HG02759 (cell line): ENCODE data around the gene MYH10.

Experiments
- ATAC-seq: cut with Tn5 transposase; IDR thresholded peaks from one replicate; pipeline ENCODE4 v1.9.1; 2021; ENCODE audit warnings: mild to moderate bottlenecking, moderate library complexity; ENCODE audit not compliant: unreplicated experiment

The MYH10 gene

DNA sequence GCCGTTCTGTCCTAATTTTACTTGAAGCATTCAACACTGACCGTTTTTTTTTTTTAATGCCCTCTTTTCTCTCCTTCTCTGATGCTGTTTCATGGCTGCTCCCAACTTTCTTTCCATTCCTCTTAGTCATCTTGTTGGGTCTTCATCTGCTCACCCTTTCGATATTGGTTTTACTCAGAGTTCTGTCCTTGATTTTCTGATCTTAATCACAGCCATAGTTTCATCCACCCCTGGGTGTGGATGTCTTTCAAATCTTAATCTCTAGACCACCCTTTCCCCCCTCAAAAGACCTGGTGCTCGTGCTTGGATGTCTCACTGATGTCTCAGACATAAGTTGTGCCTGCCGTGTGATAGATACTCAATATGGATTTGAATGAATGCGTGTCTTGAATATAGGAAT is 172.4 kb downstream of the MYH10 start:
- no peak for ATAC-seq

DNA sequence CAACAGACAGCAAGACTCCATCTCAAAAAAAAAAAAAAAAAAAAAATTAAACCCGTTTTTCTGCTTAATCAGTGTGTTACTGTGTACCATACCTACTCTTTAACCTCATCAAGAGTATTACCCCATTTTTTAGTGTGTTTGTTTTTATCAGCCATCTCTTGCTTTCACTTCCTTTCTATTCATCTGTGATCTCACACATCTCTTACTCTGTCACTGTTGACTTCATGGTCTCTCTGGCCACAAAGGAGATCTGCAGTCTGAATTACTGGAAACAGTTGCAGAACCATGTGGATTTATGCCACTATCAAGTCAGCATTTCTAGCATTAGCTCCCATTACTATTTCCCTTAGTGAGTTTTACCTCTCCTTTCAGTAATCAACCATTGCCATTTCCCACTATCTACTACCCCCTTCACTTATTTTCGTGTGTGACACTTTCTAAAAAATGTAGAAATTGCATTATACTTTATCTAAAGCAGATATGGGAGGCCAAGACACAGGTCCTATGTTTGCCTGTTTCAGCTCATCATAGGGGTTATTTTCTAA is 174.8 kb downstream of the MYH10 start:
- no peak for ATAC-seq

DNA sequence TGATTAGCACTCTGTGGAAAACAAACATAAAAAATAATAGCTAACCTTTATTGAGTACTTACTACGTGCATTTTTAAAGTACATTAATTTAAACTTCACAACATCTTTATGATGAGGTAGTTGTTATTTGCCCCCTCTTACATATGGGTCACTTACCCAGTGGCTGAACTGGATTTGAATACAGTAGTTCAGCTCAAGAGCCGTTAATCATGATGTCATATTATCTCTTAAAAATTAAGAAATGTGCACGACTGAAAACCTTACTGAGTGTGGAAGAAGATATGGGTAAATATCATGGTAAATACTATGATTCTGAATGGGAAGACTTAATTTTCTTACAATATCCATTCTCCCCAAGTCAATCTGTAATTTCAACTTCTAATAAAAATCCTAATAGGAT is 177.2 kb downstream of the MYH10 start:
- no peak for ATAC-seq

DNA sequence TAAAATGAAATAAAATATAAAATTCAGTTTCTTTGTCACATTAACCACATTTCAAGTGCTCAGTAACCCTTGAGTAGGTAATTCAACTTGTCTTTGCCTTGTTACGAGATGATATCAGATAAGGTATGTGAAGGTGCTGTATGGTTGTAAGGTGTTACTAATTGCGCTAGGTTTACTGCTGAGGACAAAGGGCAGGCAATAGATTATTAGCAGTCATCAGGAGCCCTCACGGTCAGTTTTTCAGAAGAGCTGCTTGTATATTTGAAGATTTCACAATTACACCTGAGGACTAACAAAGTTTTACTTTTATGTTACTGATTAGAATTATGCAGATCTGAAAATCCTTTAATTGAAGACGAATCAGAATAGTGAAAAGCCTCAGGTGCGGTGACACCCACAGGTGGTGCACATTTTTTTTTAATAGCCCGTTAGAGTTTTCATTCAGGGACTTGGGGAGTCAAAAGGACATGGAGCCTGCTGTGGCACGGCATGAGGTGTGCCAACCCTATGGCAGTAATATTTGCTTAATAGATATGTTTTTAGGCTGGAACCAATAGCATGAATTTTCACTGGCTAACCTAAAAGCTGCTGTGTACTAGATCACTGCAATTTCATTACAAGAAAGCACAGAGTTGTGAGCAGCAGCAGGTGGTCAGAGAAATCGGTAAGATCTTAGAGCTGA is 178.5 kb downstream of the MYH10 start:
- ATAC-seq, result no peak

DNA sequence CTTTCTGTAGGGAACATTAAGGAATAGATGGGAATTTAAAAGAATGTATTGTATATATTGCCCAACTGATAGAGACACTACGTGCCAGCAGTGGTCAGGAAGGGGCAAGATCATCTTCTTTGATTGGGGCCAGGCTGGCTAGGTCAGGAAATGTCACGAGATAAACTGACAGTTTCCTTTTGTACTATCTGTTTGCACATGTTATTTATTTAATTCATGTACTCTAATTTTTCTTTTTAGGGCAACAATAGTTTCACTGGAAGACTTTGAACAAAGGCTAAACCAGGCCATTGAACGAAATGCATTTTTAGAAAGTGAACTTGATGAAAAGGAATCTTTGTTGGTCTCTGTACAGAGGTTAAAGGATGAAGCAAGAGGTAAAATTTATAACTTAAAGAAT is 182.2 kb downstream of the MYH10 start:
- no peak for ATAC-seq

DNA sequence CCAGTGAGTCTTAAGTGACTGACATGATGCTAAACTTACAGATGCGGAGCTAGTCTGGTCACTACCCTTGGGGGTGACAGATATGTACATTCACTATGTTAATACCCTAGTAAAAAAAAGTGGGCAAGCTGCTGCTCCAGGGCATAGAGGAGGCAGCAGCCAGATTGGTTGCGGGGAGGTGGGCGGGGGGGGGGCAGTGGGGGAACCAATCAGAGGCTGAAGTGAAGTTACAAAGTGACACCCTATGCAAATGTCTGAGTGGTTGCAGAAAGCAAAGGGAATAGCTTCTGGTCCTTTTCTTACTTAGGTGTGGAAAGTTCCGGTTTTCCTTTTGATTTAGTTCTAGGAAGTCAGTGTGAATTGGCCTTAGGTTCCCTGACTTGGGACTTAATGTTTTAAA is 182.7 kb downstream of the MYH10 start:
- ATAC-seq, result no peak

DNA sequence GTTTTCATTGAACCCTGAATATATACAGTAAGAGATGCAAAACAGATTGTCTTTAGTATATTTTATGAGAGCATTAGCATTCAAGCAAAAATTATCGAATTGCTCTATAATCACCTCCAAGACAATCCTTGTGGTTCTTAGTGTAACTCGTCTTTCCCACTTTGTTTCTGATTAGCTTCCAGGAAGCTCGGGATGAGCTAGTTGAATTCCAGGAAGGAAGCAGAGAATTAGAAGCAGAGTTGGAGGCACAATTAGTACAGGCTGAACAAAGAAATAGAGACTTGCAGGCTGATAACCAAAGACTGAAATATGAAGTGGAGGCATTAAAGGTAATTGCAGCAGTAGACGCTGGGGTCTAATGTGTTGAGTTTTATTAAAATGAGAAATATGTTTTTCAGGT is 185.0 kb downstream of the MYH10 start:
- ATAC-seq, result no peak

DNA sequence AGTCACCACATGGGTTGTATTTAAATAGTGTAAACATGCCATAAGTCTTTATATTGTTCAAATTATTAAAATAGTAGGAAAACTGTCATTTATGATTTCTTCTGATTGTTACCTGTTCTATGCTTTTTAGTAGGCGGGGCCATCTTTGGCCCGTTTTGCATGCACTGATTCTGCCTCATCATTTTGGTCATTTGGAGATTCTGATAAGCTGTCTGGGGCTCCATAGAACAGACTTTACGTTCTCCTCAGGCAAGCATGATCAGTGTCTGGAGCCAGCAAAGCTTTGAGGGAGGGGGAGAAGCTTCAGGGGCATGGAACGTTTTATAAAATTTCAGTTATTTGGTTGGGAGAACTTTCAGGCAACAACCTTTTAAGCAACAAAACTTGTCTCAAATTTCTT is 186.0 kb downstream of the MYH10 start:
- no peak for ATAC-seq

DNA sequence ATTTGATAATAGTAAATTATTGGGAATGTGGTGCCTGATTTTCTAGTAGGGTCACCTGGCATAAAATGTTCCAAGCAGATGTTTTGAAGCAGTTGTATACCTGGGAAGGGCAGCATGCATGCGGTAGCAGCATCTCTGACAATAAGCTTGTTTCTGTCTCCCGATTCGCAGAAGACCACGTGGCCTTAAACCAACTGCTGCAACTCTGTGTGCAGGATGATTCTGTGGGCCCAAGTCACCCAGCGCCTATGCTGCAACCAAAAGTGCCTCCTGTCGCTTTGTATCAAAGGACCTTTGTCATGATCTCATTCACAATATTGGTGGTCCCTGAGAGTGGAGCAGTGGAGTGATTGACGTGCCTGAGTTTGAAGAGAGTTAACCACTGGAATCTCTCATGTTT is 186.8 kb downstream of the MYH10 start:
- ATAC-seq, result no peak

DNA sequence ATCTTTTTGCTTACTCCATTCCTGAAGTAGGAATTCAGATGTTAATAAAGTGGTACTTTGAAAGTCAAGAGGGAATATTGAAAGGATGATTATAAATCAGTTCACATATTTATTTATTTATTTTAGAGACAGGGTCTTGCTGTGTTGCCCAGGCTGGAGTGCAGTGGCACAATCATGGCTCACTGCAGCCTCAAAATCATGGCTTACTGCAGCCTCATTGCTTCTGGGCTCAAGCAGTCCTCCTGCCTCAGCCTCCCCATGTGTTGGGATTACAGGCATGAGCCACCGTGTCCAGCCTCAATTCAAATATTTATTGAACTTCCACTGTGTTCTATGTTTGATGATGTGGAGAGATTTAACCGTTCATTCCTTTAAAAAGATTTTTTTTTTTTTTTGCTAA is 188.2 kb downstream of the MYH10 start:
- ATAC-seq, result no peak

DNA sequence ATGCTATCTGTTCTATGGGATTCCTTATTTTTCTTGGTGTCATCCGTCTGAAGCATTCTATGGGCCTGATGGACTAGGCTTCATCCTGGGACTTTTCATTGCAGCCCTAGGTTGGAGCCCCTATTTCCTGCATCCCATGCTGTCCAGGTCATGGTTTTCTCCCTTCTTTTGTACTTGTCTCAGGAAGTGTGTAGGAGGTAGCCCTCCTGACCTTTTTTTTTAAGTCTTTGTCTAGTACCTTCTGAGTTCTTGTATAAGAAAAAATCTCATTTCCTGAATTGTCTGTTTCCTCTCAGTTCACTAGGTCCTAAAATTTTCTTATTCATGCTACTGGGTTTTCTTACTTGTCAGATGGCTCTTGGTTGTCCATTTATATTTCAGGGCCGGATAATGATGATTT is 188.8 kb downstream of the MYH10 start:
- no peak for ATAC-seq

DNA sequence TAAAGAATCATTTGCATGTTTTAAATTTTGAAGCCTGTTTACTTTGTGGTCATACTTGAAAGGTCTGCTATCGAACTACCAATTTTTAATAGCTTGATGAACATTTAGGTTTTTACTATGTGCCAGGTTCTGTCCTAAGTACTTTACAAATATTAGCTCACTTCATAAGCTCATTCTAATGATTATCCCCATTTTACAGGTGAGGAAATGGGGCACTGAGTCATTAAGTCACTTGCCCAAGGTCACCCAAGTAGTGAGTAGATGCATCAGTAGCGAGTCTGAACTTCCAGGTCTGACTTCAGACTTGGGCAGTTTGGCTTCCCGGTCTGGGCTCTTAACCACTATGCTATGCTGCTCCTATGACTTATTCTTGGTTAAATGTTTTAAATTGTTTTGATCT is 190.8 kb downstream of the MYH10 start:
- no peak for ATAC-seq

DNA sequence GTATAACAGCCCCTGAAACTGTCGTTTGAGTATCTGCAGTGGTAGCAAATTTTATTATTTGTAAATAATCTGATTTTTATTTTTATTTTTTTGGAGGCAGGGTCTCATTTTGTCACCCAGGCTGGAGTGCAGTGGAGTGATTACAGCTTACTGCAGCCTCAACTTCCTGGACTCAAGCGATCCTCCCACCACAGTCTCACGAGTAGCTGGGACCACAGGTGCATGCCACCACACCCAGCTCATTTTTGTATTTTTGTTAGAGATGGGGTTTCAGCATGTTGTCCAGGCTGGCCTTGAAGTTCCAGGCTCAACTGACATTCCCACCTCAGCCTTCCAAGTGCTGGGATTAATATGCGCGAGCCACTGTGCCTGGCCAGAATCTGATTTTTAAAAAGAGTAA is 192.1 kb downstream of the MYH10 start:
- no peak for ATAC-seq

DNA sequence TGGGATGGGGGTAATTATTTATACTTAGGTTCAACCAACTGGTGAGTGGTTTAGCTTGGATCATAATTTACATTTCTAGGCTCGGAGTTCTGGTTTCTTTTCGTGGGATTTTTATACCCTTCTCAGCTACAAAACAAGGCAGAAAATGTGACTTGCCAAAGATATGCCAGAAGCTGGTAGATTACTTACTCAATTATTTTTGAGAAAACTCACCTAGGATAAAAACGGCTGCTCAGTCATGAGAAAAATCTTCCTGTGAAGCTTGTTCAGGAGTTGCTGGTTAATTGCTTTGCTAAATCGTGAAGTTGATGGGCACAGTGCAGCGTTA is 193.7 kb downstream of the MYH10 start:
- no peak for ATAC-seq

DNA sequence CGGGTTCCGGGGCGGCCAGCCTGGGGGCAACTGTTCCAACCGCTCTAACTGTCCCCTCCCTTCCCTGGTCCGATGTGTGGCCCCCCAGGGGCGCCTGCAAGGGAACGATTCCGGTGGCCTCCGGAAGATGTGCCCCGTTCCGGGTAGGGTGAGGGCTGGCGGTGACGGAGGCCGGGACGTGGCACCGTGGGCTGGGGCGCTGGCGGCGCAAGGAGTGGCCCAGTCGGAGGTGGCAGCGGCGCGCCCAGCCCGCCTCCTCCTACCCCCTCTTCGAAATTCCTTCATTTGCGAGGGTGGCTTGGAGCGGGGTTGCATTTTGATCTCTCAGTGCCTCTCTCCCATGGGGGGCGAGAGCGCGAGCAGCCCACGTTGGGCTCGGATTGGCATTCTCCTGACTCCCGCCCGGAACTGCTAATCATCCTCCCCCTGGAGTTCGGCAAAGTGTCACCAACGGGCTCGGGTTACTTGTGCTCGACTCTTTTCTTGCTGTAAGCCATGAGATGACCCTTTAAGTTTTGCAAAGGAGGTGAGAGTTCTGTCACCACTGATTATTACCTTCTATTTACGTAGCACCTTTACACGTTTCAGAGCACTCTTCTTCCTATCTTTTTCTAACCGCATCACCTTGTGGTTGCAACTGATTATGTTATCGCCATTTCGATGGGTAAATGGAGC is 194.2 kb downstream of the MYH10 start:
- ATAC-seq, result peak; percentile 56

DNA sequence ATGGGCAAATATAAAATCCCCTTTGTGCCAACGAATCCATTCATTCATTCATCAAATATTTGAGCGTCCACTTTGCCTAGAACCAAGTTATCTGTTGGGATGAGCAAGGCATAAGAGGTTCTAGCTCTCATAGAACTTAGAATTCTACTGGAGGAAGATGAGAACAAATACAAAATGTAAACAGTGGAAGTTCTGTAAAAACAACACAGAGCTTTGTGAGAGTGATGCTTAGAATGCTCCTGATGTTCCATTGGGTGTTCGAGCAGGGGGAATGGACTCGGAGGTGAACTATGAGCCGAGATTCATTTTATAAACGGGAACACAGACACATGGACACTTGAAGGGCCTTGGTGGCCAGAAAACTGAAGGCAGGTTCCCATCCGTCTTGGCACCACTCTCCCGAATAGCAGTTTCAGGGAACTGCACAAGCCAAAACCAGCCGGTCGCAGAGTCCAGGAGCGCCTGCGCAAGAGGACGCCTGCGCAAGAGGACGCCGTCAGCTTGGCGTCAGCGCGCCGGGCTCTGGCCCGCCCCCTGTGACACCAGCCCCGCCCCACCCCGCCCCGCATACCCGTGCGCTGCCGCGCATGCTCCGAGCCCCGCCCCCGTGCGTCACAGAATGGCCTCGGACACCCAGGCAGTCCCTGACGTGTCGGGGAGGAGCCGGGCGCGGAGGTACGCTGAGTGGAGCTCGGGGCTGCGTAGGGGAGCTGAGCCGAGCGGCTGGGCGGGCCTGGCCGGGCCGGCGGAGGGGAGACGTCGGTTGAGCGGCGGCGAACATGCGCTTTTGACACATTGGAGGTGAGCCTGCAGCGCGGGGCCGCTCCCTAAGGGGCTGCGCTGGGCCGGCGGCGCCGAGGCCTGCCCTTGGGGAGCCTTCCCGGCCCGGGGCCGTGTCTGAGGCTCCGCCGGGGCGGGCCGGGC is 195.0 kb downstream of the MYH10 start, which contains the start of gene NDEL1:
NDEL1 (plus strand) TSS at position 640 of the 924 bp plus-strand sequence. CDS start 8,388 bp downstream, outside the sequence.
- peak; percentile 95 for ATAC-seq

DNA sequence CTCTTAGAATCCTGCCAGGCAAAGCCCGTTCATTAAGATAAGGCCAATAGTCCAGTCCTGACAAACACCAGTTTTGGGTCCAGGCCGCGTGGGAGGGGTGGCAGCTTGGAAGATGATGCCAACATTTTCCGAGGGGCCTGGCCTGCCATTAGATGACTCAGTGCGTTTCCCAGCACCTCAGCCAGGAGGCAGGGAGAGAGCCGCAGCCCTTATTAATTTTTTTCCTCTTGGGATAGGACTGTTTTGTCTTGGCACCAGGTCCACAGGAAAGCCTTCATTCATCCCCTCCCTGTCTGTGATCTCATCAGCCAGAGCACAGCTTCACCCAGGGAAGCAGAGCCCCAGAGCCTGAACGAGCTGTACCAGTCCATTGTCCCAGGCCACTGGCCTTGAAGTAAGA is 199.6 kb downstream of the MYH10 start:
- no peak for ATAC-seq

DNA sequence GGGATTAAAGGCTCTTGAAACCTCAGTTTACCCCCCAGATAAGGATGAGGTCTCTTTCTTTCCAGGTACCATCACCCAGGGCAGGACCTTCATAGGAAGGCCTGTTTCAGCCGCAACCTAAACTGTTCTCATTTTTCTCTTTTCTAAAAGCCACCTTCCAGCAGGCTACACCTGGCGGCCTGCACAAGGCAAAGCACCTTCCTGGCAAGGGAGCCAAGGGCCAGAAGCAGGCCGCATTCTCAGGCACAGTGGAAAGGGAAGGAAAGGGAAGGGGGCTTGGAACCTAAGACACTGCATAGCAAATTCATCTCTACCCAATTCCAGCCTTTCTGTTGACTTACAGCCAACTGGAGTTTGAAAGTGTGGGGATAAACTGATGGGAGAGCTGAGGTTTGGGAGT is 203.7 kb downstream of the MYH10 start:
- no peak for ATAC-seq

DNA sequence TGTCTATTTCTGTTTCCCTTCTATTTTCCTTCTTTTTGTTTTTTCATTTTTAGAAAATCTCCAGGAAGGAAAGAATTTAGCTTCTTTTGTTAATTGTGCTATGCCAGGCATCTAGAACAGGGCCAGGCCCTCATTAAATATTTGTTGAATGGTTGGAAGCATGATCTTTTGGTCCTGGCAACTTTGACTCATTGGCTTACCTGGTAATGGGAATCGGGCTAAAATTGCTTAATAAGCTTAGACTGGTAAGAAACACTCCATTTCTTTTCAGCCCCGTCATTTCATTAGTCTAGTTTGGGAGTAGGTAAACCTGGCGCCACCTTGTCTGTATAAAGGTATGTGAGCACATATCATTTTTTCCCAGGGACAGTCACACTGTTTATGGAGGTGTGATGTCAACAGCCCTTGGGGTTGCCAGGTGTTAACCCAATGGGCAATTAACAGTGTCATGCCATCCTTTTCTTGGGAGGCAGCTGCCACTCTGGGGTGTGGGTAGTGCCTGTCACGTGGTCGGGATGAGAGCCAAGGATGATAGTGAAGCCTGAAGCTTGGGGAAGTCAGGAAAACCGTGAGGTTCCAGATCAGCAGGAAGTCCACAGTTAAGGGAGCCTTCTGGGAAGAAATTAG is 204.3 kb downstream of the MYH10 start:
- ATAC-seq, result no peak
